GM23338 (cell line): ENCODE measurements around the gene DEFB114. TPM values are rescaled to one million over a fixed set of nuclear protein-coding genes. Genes with fewer than 3 reads are reported as not detected.

Experiments
- ATAC-seq: fragments of 200-7000 bp; cut with Tn5 transposase; 3 replicates; pipeline ENCODE4 v1.9.1; 2020
- DNase-seq: peaks from one replicate; pipeline ENCODE4 v3.0.0-alpha.2; 2015; ENCODE audit warnings: low spot score
- H2AFZ ChIP-seq: fragments of 200-600 bp; sonication (generic); 2 replicates; pipeline ENCODE4 v1.8.0; 2016; ENCODE audit warnings: antibody characterized with exemption, mild to moderate bottlenecking, moderate library complexity
- H3F3A ChIP-seq: fragments of 200-600 bp; sonication (generic); replicated peaks from 2 replicates; pipeline ENCODE4 v1.8.0; 2017; ENCODE audit warnings: antibody characterized with exemption, mixed run types, low read depth
- H3K27ac ChIP-seq: fragments of 200-600 bp; sonication (generic); 2 replicates; pipeline ENCODE4 v1.6.1; 2016; ENCODE audit warnings: low read depth
- H3K27me3 ChIP-seq: fragments of 200-600 bp; sonication (generic); 2 replicates; pipeline ENCODE4 v1.8.0; 2016; ENCODE audit warnings: mild to moderate bottlenecking, mixed run types, moderate library complexity; ENCODE audit not compliant: insufficient read depth
- H3K36me3 ChIP-seq: fragments of 200-600 bp; sonication (generic); 2 replicates; pipeline ENCODE4 v1.8.0; 2016; ENCODE audit warnings: mild to moderate bottlenecking; ENCODE audit not compliant: insufficient read depth
- H3K4me1 ChIP-seq: fragments of 200-600 bp; sonication (generic); 2 replicates; pipeline ENCODE4 v1.8.0; 2016; ENCODE audit warnings: mild to moderate bottlenecking, moderate library complexity; ENCODE audit not compliant: insufficient read depth
- H3K4me2 ChIP-seq: fragments of 200-600 bp; sonication (generic); 2 replicates; pipeline ENCODE4 v1.7.1; 2017; ENCODE audit warnings: mixed run types
- H3K4me3 ChIP-seq: fragments of 200-600 bp; sonication (generic); 2 replicates; pipeline ENCODE4 v1.6.1; 2016; ENCODE audit warnings: mixed run types
- H3K79me2 ChIP-seq: fragments of 200-600 bp; sonication (generic); replicated peaks from 2 replicates; pipeline ENCODE4 v1.8.0; 2017; ENCODE audit warnings: mild to moderate bottlenecking; ENCODE audit not compliant: insufficient read depth
- H3K9me2 ChIP-seq: fragments of 200-600 bp; sonication (generic); 2 replicates; pipeline ENCODE4 v1.8.0; 2017; ENCODE audit not compliant: insufficient read depth
- H4K20me1 ChIP-seq: fragments of 200-600 bp; sonication (generic); replicated peaks from 2 replicates; pipeline ENCODE4 v1.8.0; 2017; ENCODE audit warnings: mild to moderate bottlenecking; ENCODE audit not compliant: insufficient read depth
- H3K27ac Mint-ChIP-seq: 2 replicates; pipeline ENCODE4 v1.8.0; 2020; ENCODE audit warnings: inconsistent platforms, mild to moderate bottlenecking, moderate library complexity, mixed read lengths
- H3K27me3 Mint-ChIP-seq: 3 replicates; pipeline ENCODE4 v1.8.0; 2022; ENCODE audit warnings: low read depth, mild to moderate bottlenecking, moderate library complexity, mixed read lengths, inconsistent platforms; ENCODE audit not compliant: insufficient read depth, poor library complexity
- H3K36me3 Mint-ChIP-seq: 3 replicates; pipeline ENCODE4 v1.8.0; 2021; ENCODE audit warnings: low read depth, mild to moderate bottlenecking, inconsistent platforms, moderate library complexity, mixed read lengths
- H3K4me1 Mint-ChIP-seq: 3 replicates; pipeline ENCODE4 v1.8.0; 2020; ENCODE audit warnings: mild to moderate bottlenecking, inconsistent platforms, mixed read lengths
- H3K4me3 Mint-ChIP-seq: 3 replicates; pipeline ENCODE4 v1.8.0; 2021; ENCODE audit warnings: moderate library complexity, mild to moderate bottlenecking, inconsistent platforms, mixed read lengths
- H3K9me3 Mint-ChIP-seq: 3 replicates; pipeline ENCODE4 v1.8.0; 2020; ENCODE audit warnings: moderate library complexity, mild to moderate bottlenecking, inconsistent platforms, mixed read lengths
- ETS1 ChIP-seq: IDR thresholded peaks from 2 replicates; pipeline ENCODE4 v1.6.1; 2016; ENCODE audit warnings: antibody characterized with exemption
- NANOG ChIP-seq: IDR thresholded peaks from 2 replicates; pipeline ENCODE4 v1.6.1; 2016; ENCODE audit warnings: antibody characterized with exemption, borderline replicate concordance
- STAT1 ChIP-seq: IDR thresholded peaks from one replicate; pipeline ENCODE4 v1.6.1; 2016; ENCODE audit warnings: antibody characterized with exemption; ENCODE audit not compliant: unreplicated experiment
- ZNF114 ChIP-seq: fragments of 250-450 bp; sonication (Bioruptor Pico); IDR thresholded peaks from 2 replicates; pipeline ENCODE4 v1.5.0; 2020; ENCODE audit warnings: mild to moderate bottlenecking, moderate library complexity
- ZNF462 ChIP-seq: fragments of 250-450 bp; sonication (Bioruptor Pico); IDR thresholded peaks from 2 replicates; pipeline ENCODE4 v1.5.0; 2020; ENCODE audit warnings: mild to moderate bottlenecking, moderate library complexity
- polyA plus RNA-seq: library from polyadenylated mRNA; unstranded; fragments of >200 nt; fragmentation: Nextera tagmentation; extraction: Ambion mirVana; gene quantifications from 2 replicates; pipeline ENCODE4 v1.2.1, GENCODE V29; 2016
- total RNA-seq: library from RNA; depleted of rRNA; stranded (reverse); fragments of >200 nt; shearing (Covaris generic); gene quantifications from 2 replicates; pipeline ENCODE4 v1.2.3, GENCODE V29; 2014; rRNA removed

Gene DEFB114
- total and polyA plus RNA-seq, 2 experiments from 2014 or later: not detected

GRCh38 chr6:49912196-49912595, 51.8 kb downstream of the DEFB114 start:
- no peaks in the 10 kb centered on the region for H3K36me3 Mint-ChIP-seq
- peak overlapping the region; percentile 12 for H3K4me3 ChIP-seq
- H2AFZ ChIP-seq: no peak overlapping the region
- H3K27ac ChIP-seq: peak overlapping the region; percentile 73
- no peaks in the 10 kb centered on the region for H3K9me3 Mint-ChIP-seq
- ATAC-seq (peak; percentile 43), DNase-seq (no peak)
- peaks cover 93% of the 10 kb centered on the region for H3K4me1 ChIP-seq
- no peaks in the 10 kb centered on the region for H3K9me2 ChIP-seq
- no peaks in the 10 kb centered on the region for H4K20me1 ChIP-seq
- no peaks in the 10 kb centered on the region for H3K27me3 ChIP-seq
- H3F3A ChIP-seq: 0 out of 2 replicates have a peak, but pooled peaks cover 8% of the 10 kb centered on the region
- peak overlapping the region; percentile 47 for H3K4me3 Mint-ChIP-seq
- peak overlapping the region; percentile 50 for H3K4me2 ChIP-seq
- H3K4me1 Mint-ChIP-seq: peaks cover 76% of the 10 kb centered on the region
- peak; percentile 87 for TF ChIP-seq NANOG
- TF ChIP-seq STAT1: no peak
- no peaks in the 10 kb centered on the region for H3K36me3 ChIP-seq
- H3K79me2 ChIP-seq: no peaks in the 10 kb centered on the region
- peak overlapping the region; percentile 95 for H3K27ac Mint-ChIP-seq
- H3K27me3 Mint-ChIP-seq: no peaks in the 10 kb centered on the region

- H3K4me3 Mint-ChIP-seq: no peak overlapping the region
- Histone ChIP-seq H3F3A (0 out of 2 replicates have a peak, but pooled peaks cover 8% of the 10 kb centered on the region), H2AFZ (no peak overlapping the region), H4K20me1 (no peaks in the 10 kb centered on the region), H3K4me3 (peak overlapping the region; percentile 12; the same call in 1 of the 2 replicates), H3K4me1 (peaks cover 86% of the 10 kb centered on the region), H3K4me2 (peak overlapping the region; percentile 50), H3K27me3 (no peaks in the 10 kb centered on the region), H3K9me2 (no peaks in the 10 kb centered on the region), H3K36me3 (no peaks in the 10 kb centered on the region), H3K27ac (peak overlapping the region; percentile 73), H3K79me2 (no peaks in the 10 kb centered on the region)
- no peaks in the 10 kb centered on the region for H3K9me3 Mint-ChIP-seq
- ATAC-seq: peak; percentile 87
- no peaks in the 10 kb centered on the region for H3K36me3 Mint-ChIP-seq
- DNase-seq: peak; percentile 65
- peak overlapping the region; percentile 81 for H3K27ac Mint-ChIP-seq
- TF ChIP-seq ETS1 (no peak), ZNF114 (peak; percentile 62; the same call in 1 of the 2 replicates), ZNF462 (peak; percentile 99)
- peaks cover 72% of the 10 kb centered on the region for H3K4me1 Mint-ChIP-seq
- H3K27me3 Mint-ChIP-seq: no peaks in the 10 kb centered on the region
Observed at GRCh38 chr6:49911252-49911651, 52.7 kb downstream of the DEFB114 start.

Other genes with a start within 250 kb of the DEFB114 start
- not detected in 2 replicates for gene CRISP3, start 219.8 kb downstream of the DEFB114 start, total RNA-seq
- not detected in 2 replicates for gene CRISP3, start 219.8 kb downstream of the DEFB114 start, polyA plus RNA-seq
- gene PGK2, start 176.9 kb downstream of the DEFB114 start, total RNA-seq: not detected in 2 replicates
- gene PGK2, start 176.9 kb downstream of the DEFB114 start, polyA plus RNA-seq: not detected in 2 replicates
- not detected in 2 replicates for gene CRISP1, start 97.6 kb downstream of the DEFB114 start, total RNA-seq
- not detected in 2 replicates for gene CRISP1, start 97.6 kb downstream of the DEFB114 start, polyA plus RNA-seq
- not detected in 2 replicates for gene DEFB113, start 5.5 kb upstream of the DEFB114 start, total RNA-seq
- gene DEFB113, start 5.5 kb upstream of the DEFB114 start, polyA plus RNA-seq: not detected in 2 replicates
- gene DEFB110, start 57.8 kb upstream of the DEFB114 start, total RNA-seq: not detected in 2 replicates
- not detected in 2 replicates for gene DEFB110, start 57.8 kb upstream of the DEFB114 start, polyA plus RNA-seq
- not detected in 2 replicates for gene DEFB112, start 85.8 kb upstream of the DEFB114 start, total RNA-seq
- gene DEFB112, start 85.8 kb upstream of the DEFB114 start, polyA plus RNA-seq: not detected in 2 replicates